A549 (cell line): ENCODE measurements around the gene DLL4. TPM values are rescaled to one million over a fixed set of nuclear protein-coding genes. Genes with fewer than 3 reads are reported as not detected.

ENCODE experiments used
- ATAC-seq, 2 experiments: fragments of 200-7000 bp in 1 of 2; fragments of >200 bp in 1 of 2; cut with Nextera tagmentation in 1 of 2; cut with Tn5 transposase in 1 of 2; 3 replicates each; pipeline versions ENCODE4 v1.8.0 to v1.9.1; 2018 to 2020; ENCODE audit warnings: mild to moderate bottlenecking in 1 of 2, moderate library complexity in 1 of 2
- CTCF ChIA-PET: fragments of 300-600 bp; sonication (Branson Sonifier 250); formaldehyde crosslinking; extraction: SDS; loops from one replicate; lab custom pipeline; 2021; ENCODE audit warnings: antibody characterized with exemption, inconsistent platforms; lab: Yijun Ruan, JAX
- POLR2A ChIA-PET: fragments of 350-600 bp; formaldehyde crosslinking; extraction: SDS; loops from one replicate; lab custom pipeline; 2021; ENCODE audit warnings: antibody characterized with exemption, inconsistent platforms; lab: Yijun Ruan, JAX
- DNase-seq, 2 experiments: peaks; one replicate each; pipeline versions ENCODE4 v3.0.0 to v3.0.0-alpha.2; 2011 to 2016; ENCODE audit warnings: low read depth in 1 of 2, low spot score in 1 of 2
- FAIRE-seq: peaks from 2 replicates; lab custom pipeline; 2011; peaks lifted over from hg19 to GRCh38; lab: Jason Lieb, UNC
- H3K27ac ChIP-seq, 2 experiments: fragments of >200 bp; sonication (Bioruptor Twin); formaldehyde crosslinking; 3 replicates each; pipeline ENCODE4 v1.5.1; 2016 to 2017
- H3K4me1 ChIP-seq: fragments of >200 bp; sonication (Bioruptor Twin); formaldehyde crosslinking; 3 replicates; pipeline ENCODE4 v1.6.1; 2016
- H3K4me2 ChIP-seq: fragments of >200 bp; sonication (Bioruptor Twin); formaldehyde crosslinking; 3 replicates; pipeline ENCODE4 v1.6.1; 2016
- H3K4me3 ChIP-seq: fragments of >200 bp; sonication (Bioruptor Twin); formaldehyde crosslinking; 3 replicates; pipeline ENCODE4 v1.5.1; 2016
- H3K9me3 ChIP-seq: fragments of >200 bp; sonication (Bioruptor Twin); formaldehyde crosslinking; 3 replicates; pipeline ENCODE4 v1.6.1; 2016
- CBX2 ChIP-seq: fragments of 200-600 bp; sonication (generic); IDR thresholded peaks from 2 replicates; pipeline ENCODE4 v1.6.1; 2016; ENCODE audit warnings: low read depth, mild to moderate bottlenecking, borderline replicate concordance
- CHD2 ChIP-seq: fragments of 150-350 bp; IDR thresholded peaks from 2 replicates; pipeline ENCODE4 v1.6.1; 2014; ENCODE audit warnings: low read length; ENCODE audit not compliant: partially characterized antibody
- EHF ChIP-seq: fragments of 250-450 bp; sonication (Bioruptor Pico); IDR thresholded peaks from 2 replicates; pipeline ENCODE4 v1.5.0; 2020; ENCODE audit warnings: mild to moderate bottlenecking
- FOXS1 ChIP-seq: fragments of 250-450 bp; sonication (Bioruptor Pico); IDR thresholded peaks from 2 replicates; pipeline ENCODE4 v1.5.0; 2020; ENCODE audit warnings: mild to moderate bottlenecking, moderate library complexity
- HDAC2 ChIP-seq: fragments of 200-600 bp; sonication (generic); IDR thresholded peaks from 2 replicates; pipeline ENCODE4 v1.6.1; 2016
- HOXB13 ChIP-seq: fragments of 250-450 bp; sonication (Bioruptor Pico); IDR thresholded peaks from 2 replicates; pipeline ENCODE4 v1.5.0; 2020; ENCODE audit warnings: low read depth, mild to moderate bottlenecking, moderate library complexity
- HOXB5 ChIP-seq: fragments of 250-450 bp; sonication (Bioruptor Pico); IDR thresholded peaks from 2 replicates; pipeline ENCODE4 v1.5.0; 2020; ENCODE audit warnings: mild to moderate bottlenecking, moderate library complexity
- JUN ChIP-seq, 2 experiments: fragments of >200 bp; sonication (Bioruptor Twin); formaldehyde crosslinking; IDR thresholded peaks; 2 replicates in 1 of 2; 3 replicates in 1 of 2; pipeline ENCODE4 v1.6.1; 2016 to 2017
- JUNB ChIP-seq: fragments of >200 bp; sonication (Bioruptor Twin); formaldehyde crosslinking; IDR thresholded peaks from 2 replicates; pipeline ENCODE4 v1.6.1; 2016
- MAFK ChIP-seq: fragments of 450-650 bp; IDR thresholded peaks from 2 replicates; pipeline ENCODE4 v1.6.1; 2014; ENCODE audit not compliant: partially characterized antibody
- MYC ChIP-seq: IDR thresholded peaks from 2 replicates; pipeline ENCODE4 v1.6.1; 2012; ENCODE audit warnings: mild to moderate bottlenecking, inconsistent platforms, low read length, improper control_type of control experiment, borderline replicate concordance
- NR3C1 ChIP-seq: fragments of >200 bp; sonication (Bioruptor Twin); formaldehyde crosslinking; IDR thresholded peaks from 3 replicates; pipeline ENCODE4 v1.6.1; 2017
- RARB ChIP-seq: fragments of 250-450 bp; sonication (Bioruptor Pico); IDR thresholded peaks from 2 replicates; pipeline ENCODE4 v1.8.0; 2021; ENCODE audit warnings: mild to moderate bottlenecking, moderate library complexity
- RCOR1 ChIP-seq: fragments of 150-350 bp; IDR thresholded peaks from 2 replicates; pipeline ENCODE4 v1.6.1; 2014; ENCODE audit warnings: antibody characterized with exemption, low read length, low read depth
- RNF2 ChIP-seq: fragments of 200-600 bp; sonication (generic); IDR thresholded peaks from 2 replicates; pipeline ENCODE4 v1.6.1; 2016; ENCODE audit warnings: low read depth, mild to moderate bottlenecking, antibody characterized with exemption, moderate library complexity, borderline replicate concordance
- SMC3 ChIP-seq: fragments of >200 bp; sonication (Bioruptor Twin); formaldehyde crosslinking; IDR thresholded peaks from 3 replicates; pipeline ENCODE4 v1.6.1; 2018; ENCODE audit warnings: inconsistent platforms
- SREBF2 ChIP-seq: fragments of 450-650 bp; IDR thresholded peaks from 2 replicates; pipeline ENCODE4 v1.6.1; 2014; ENCODE audit warnings: mild to moderate bottlenecking, moderate library complexity
- TP53 ChIP-seq: fragments of 250-450 bp; sonication (Bioruptor Pico); IDR thresholded peaks from 2 replicates; pipeline ENCODE4 v1.5.0; 2021; ENCODE audit warnings: mild to moderate bottlenecking, moderate library complexity
- ZC3H11A ChIP-seq: fragments of 450-650 bp; IDR thresholded peaks from 2 replicates; pipeline ENCODE4 v1.6.1; 2014; ENCODE audit warnings: antibody characterized with exemption, mild to moderate bottlenecking
- ZSCAN20 ChIP-seq: fragments of 250-450 bp; sonication (Bioruptor Pico); IDR thresholded peaks from 2 replicates; pipeline ENCODE4 v1.8.0; 2022; ENCODE audit warnings: mild to moderate bottlenecking, moderate library complexity
- WGBS: methylation state at CpG from one replicate; pipeline ENCODE4 v1.1.6; 2017; ENCODE audit errors: missing lambda C conversion rate; 5-methylcytosine and 5-hydroxymethylcytosine counted together
- polyA plus RNA-seq, 4 experiments: library from polyadenylated mRNA; depleted of rRNA in 3 of 4; stranded (reverse); fragments of >200 nt; fragmentation: RNase III in 1 of 4; extraction: RNeasy Plus Mini Kit Qiagen cat#74134 plus additional on column Dnase treatment in 1 of 4; gene quantifications; 2 replicates in 3 of 4; 3 replicates in 1 of 4; pipeline ENCODE4 v1.2.3, GENCODE V29; 2011 to 2017
- TF ChIP-seq, protein P1 (sequence below): fragments of 200-600 bp; sonication (generic); IDR thresholded peaks from 2 replicates; pipeline ENCODE4 v1.6.1; 2016; ENCODE audit warnings: antibody characterized with exemption, mild to moderate bottlenecking, moderate library complexity
- TF ChIP-seq, protein P2 (sequence below): fragments of 450-650 bp; IDR thresholded peaks from 2 replicates; pipeline ENCODE4 v1.6.1; 2014; ENCODE audit warnings: antibody characterized with exemption
- TF ChIP-seq, protein P3 (sequence below): fragments of >200 bp; sonication (Bioruptor Twin); formaldehyde crosslinking; IDR thresholded peaks from 3 replicates; pipeline ENCODE4 v1.6.1; 2016

DLL4 gene
- polyA plus RNA-seq, 2 of the 4 experiments (the other 2 are of a cell fraction): 0.09 to 0.28 TPM

DNA sequence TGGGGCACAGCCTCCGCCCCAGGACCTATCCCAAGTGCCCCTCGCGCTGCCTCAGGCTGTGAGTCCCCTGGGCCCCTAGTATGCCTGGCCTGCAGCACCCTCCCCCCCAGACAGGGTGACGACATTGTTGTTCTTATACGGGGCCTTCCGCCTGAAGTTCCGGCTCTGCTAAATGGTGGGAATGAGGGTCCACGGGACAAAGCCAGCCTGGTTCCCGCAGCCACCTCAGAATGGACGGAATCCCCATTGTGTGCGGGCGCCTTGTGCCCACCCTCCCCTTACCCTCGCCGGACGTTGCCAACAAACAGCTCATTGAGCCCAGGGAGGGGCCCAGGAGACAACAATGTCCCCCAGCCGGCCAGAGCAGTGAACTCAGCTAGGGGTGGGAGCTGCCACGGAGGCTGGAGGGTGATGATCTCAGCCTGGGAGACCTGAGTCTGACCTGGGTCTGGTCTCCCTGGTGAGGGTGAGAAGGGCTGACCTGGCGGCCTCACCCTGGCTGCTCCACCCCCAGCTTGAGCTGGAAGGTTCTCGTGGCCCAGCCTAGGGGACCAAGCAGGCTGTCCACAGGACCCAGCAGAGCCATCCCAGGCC lies 10.2 kb upstream of the DLL4 start:
- FAIRE-seq (no peak), ATAC-seq (no peak), DNase-seq (no peak)
- Histone ChIP-seq H3K9me3 (no peaks in the 10 kb centered on the region), H3K4me1 (no peaks in the 10 kb centered on the region), H3K27ac (no peak overlapping the region)
- 96% methylated on average over 9 of the region's 19 CpGs for WGBS
- POLR2A ChIA-PET: no interaction called here
- TF ChIP-seq, protein P1, sequence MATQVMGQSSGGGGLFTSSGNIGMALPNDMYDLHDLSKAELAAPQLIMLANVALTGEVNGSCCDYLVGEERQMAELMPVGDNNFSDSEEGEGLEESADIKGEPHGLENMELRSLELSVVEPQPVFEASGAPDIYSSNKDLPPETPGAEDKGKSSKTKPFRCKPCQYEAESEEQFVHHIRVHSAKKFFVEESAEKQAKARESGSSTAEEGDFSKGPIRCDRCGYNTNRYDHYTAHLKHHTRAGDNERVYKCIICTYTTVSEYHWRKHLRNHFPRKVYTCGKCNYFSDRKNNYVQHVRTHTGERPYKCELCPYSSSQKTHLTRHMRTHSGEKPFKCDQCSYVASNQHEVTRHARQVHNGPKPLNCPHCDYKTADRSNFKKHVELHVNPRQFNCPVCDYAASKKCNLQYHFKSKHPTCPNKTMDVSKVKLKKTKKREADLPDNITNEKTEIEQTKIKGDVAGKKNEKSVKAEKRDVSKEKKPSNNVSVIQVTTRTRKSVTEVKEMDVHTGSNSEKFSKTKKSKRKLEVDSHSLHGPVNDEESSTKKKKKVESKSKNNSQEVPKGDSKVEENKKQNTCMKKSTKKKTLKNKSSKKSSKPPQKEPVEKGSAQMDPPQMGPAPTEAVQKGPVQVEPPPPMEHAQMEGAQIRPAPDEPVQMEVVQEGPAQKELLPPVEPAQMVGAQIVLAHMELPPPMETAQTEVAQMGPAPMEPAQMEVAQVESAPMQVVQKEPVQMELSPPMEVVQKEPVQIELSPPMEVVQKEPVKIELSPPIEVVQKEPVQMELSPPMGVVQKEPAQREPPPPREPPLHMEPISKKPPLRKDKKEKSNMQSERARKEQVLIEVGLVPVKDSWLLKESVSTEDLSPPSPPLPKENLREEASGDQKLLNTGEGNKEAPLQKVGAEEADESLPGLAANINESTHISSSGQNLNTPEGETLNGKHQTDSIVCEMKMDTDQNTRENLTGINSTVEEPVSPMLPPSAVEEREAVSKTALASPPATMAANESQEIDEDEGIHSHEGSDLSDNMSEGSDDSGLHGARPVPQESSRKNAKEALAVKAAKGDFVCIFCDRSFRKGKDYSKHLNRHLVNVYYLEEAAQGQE: no peak
- TF ChIP-seq HDAC2 (no peak), EHF (no peak), ZSCAN20 (CRISPR knock-in tag) (no peak), CBX2 (no peak), NR3C1 (no peak), SMC3 (no peak), MAFK (no peak), RARB (CRISPR knock-in tag) (no peak), HOXB5 (CRISPR knock-in tag) (no peak), HOXB13 (CRISPR knock-in tag) (no peak), ZC3H11A (no peak), RNF2 (no peak)
- TF ChIP-seq, protein P2, sequence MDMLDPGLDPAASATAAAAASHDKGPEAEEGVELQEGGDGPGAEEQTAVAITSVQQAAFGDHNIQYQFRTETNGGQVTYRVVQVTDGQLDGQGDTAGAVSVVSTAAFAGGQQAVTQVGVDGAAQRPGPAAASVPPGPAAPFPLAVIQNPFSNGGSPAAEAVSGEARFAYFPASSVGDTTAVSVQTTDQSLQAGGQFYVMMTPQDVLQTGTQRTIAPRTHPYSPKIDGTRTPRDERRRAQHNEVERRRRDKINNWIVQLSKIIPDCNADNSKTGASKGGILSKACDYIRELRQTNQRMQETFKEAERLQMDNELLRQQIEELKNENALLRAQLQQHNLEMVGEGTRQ: no peak
- TF ChIP-seq, protein P3, sequence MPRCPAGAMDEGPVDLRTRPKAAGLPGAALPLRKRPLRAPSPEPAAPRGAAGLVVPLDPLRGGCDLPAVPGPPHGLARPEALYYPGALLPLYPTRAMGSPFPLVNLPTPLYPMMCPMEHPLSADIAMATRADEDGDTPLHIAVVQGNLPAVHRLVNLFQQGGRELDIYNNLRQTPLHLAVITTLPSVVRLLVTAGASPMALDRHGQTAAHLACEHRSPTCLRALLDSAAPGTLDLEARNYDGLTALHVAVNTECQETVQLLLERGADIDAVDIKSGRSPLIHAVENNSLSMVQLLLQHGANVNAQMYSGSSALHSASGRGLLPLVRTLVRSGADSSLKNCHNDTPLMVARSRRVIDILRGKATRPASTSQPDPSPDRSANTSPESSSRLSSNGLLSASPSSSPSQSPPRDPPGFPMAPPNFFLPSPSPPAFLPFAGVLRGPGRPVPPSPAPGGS: no peak
- TF ChIP-seq, all 56 proteins: peak for 0
- H3K4me2 ChIP-seq: no peak overlapping the region
- CTCF ChIA-PET: interaction anchor here (1.0 to 4.2 kb wide), 6 partner anchors 11 to 101 kb away, joined by 3 to 16 read pairs (median 6); partner anchors contain the start of genes DLL4 and VPS18
- no peak overlapping the region for H3K4me3 ChIP-seq

DNA sequence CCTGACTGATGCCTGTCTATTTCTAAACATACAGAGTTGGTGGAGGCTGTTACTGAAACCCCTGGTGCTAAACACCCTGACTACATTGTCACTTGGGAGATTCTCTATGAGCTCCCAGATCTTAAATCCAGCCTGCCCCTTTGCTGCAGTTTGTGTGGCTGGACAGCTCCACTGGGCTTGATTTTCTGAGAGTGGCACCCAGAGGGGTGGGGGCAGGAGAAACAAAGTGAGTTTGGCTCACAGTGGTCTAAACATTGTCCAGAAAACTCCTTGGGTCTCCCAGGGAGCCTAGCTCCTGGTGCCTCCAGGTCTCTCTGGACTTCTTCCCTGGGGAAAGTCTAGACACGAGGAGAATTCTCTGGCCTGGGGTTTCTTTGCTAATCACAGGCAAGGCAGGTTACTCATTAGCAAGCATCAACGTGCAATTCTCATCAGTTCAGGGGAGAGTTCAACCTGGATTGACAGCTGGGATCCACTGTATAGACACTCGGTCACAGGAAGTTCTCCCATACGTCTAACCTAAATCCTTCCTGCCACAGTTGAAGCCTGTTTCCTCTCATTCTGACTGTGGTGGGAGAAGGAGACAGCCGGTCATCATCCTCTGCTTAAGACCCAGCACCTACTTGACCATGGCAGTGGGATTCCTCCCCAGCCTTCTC lies 7.1 kb upstream of the DLL4 start:
- POLR2A ChIA-PET: no interaction called here

More for the DNA sequence above, 7.1 kb upstream of the DLL4 start:
- ATAC-seq (no peak), DNase-seq (no peak), FAIRE-seq (no peak)
- CTCF ChIA-PET: interaction anchor here (0.6 to 2.2 kb wide), 4 partner anchors 11 to 272 kb away, joined by 3 to 10 read pairs (median 7); no protein-coding TSS in a partner anchor
- TF ChIP-seq RNF2 (no peak), RCOR1 (no peak), HDAC2 (no peak), CHD2 (no peak), RARB (CRISPR knock-in tag) (no peak), JUN (IDR thresholded peaks at IDR 0.05) (no peak), JUNB (no peak), SREBF2 (no peak), MYC (no peak), FOXS1 (CRISPR knock-in tag) (no peak), TP53 (CRISPR knock-in tag) (no peak), ZSCAN20 (CRISPR knock-in tag) (no peak)
- no peak overlapping the region for H3K27ac ChIP-seq
- 75% methylated on average over 5 of the region's 5 CpGs for WGBS
- H3K4me3 ChIP-seq: no peak overlapping the region
- H3K4me1 ChIP-seq: no peaks in the 10 kb centered on the region
- H3K4me2 ChIP-seq: no peak overlapping the region
- no peaks in the 10 kb centered on the region for H3K9me3 ChIP-seq
